Prostate gland (tissue), 2 donors: ENCODE measurements around the gene TRIO.

Experiments
- CTCF ChIP-seq, 4 experiments: fragments of 200-600 bp in 2 of 4; fragments of 450-650 bp in 2 of 4; sonication (generic) in 2 of 4; IDR thresholded peaks; 1 replicate in 3 of 4; 2 replicates in 1 of 4; pipeline ENCODE4 v1.5.1; 2016 to 2019; ENCODE audit warnings: antibody characterized with exemption in 4 of 4, mild to moderate bottlenecking in 2 of 4, moderate library complexity in 2 of 4
- POLR2A ChIP-seq: fragments of 450-650 bp; IDR thresholded peaks from one replicate; pipeline ENCODE4 v1.6.1; 2016; ENCODE audit warnings: antibody characterized with exemption, mild to moderate bottlenecking

GRCh38 chr5:14362491-14362890, 219.3 kb downstream of the TRIO start:
- TF ChIP-seq POLR2A (no peak), CTCF (IDR thresholded peaks at IDR 0.05) (no peak)
